HG03565 (cell line): ENCODE measurements around the gene NINJ1.
"Not testable (repeated sequence)": the region's sequence is repeated elsewhere in the genome, so short reads cannot be mapped to it uniquely, and the experiment has no call there.

ENCODE experiments used
- ATAC-seq: cut with Tn5 transposase; IDR thresholded peaks from one replicate; pipeline ENCODE4 v1.9.1; 2021; ENCODE audit warnings: mild to moderate bottlenecking, moderate library complexity; ENCODE audit not compliant: unreplicated experiment

NINJ1 gene

GRCh38 chr9:93161786-93162562, 27.9 kb upstream of the NINJ1 start:
- ATAC-seq, result no peak

DNA sequence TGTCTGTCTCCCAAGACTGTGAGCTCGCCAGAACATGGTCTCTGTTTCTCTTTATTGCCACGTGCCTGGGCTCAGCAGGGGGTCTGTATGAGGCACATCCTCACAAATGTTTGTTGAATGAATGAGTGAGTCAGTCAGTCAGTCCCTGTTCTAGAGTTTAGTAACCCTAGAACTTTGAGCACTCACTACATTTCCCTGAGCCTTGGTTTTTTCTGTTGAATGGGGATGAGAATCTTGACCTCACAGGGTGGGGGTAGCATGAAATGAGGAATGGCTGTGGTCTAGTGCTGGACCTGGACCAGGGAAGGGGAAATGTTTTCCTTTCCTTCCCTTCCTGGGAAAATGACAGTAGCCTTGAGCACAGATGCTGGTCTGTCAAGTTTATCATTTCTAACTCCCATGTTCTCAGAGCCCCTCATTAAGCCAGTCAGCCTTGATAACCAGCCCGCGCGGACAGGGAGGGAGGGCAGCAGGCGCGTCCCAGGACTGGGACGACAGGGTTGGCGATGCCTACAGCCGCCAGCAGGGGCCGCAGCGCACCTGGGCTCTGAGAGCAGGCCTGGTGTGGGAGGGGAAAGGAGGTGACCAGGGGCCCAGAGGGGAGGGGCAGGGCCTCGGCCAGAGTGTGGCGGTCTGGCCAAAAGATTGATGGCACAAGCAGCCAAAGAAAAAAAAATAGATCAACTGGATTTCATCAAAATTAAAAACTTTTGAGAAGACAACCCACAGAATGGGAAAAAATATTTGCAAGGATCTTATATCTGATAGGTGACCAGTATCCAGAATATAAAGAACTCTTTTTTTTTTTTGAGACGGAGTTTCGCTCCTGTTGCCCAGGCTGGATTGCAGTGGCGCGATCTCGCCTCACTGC, 25.8 kb upstream of the NINJ1 start:
- ATAC-seq, result peak; percentile 59

GRCh38 chr9:93156475-93157008, 22.5 kb upstream of the NINJ1 start:
- ATAC-seq, result peak; percentile 70

DNA sequence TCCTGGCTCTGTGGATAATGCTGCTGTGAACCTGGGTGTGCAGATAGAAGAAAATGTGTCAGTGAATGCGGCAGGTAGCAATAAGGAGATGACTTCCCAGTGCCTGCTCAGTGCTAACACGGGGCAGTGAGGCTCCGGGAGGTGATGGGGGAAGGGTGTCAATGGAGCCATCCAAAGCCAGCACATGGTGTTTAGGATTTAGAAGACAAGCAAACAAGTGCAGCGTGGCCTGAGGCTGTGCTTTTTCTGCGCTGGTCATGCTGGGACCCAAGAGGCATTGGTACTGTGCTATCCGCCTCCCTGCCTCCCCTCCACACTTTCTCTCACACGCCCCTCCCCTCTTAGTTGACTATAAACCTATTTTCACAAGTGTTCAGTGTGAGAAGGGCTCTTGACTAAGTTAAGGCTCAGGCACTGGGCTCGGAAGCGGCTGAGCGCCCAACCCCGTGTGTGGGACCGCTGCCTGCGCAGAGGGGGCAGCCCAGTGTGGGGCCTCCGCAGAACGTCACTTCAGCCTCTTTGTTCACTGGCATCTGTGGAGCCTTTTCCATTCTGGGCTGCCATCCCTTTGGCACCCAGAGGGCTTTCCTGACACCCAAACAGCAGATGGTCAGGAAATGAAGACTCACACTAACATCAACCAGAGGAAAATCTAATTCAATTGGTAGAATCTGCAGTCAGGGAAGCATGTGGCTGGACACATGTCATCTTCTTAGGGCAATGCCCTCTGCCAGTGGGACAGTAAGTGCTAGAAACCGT, 21.8 kb upstream of the NINJ1 start:
- ATAC-seq, result no peak

DNA sequence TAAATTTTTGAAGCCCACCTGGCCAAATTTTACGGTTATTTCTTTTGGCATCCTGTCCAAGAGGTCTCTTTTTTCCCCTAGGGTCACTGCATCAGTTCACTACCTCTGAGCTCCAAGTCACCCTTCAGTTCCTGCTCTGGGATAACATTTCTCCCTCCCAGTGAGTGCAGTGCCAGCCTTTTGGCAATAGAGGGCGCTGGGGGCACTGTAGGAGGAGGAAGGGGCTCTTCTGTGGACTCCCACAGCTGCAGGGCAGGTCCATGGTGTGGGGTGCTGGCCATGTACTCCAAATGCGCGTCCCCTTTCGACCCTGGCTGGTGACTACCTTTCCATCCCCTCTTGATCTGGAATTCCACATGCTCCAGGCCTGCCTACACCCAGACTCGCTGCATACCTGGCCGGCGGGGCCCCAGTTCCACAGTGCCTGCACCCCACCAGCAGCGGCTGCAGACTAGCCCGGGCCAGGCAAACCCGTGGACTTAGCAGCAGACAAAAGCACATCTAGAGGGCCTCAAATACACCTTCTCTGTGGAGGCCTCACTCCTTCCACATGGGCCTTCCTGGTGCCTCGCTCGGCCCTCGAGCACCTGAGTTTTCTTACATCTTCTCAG, 20.3 kb upstream of the NINJ1 start:
- no peak for ATAC-seq

- no peak for ATAC-seq
These were observed 17.2 kb upstream of the NINJ1 start for GRCh38 chr9:93151097-93151784.

DNA sequence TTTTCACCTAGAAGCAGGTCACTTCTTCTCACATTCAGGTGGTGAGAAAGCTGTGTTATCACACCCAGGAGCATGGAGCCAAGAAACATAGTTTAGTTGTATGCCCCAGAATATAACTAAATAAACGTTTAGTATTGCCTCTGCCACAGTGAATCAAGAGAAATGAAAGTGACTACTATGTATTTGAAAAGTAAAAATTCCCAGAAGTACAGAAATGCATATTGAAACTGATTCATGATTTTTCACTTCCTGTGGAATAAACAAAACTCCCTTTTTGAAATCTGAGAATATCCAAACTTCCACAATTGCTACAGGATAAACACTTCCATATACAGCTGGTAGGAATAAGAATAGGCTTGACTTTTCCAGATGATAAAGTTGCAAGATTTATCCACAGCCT, 15.3 kb upstream of the NINJ1 start:
- ATAC-seq, result no peak

- ATAC-seq, result no peak
These were observed 14.7 kb upstream of the NINJ1 start for GRCh38 chr9:93148721-93149120.

- no peak for ATAC-seq
These were observed 13.6 kb upstream of the NINJ1 start for GRCh38 chr9:93147632-93148031.

- ATAC-seq, result not testable (repeated sequence)
These were observed 12.6 kb upstream of the NINJ1 start for GRCh38 chr9:93146696-93147095.

DNA sequence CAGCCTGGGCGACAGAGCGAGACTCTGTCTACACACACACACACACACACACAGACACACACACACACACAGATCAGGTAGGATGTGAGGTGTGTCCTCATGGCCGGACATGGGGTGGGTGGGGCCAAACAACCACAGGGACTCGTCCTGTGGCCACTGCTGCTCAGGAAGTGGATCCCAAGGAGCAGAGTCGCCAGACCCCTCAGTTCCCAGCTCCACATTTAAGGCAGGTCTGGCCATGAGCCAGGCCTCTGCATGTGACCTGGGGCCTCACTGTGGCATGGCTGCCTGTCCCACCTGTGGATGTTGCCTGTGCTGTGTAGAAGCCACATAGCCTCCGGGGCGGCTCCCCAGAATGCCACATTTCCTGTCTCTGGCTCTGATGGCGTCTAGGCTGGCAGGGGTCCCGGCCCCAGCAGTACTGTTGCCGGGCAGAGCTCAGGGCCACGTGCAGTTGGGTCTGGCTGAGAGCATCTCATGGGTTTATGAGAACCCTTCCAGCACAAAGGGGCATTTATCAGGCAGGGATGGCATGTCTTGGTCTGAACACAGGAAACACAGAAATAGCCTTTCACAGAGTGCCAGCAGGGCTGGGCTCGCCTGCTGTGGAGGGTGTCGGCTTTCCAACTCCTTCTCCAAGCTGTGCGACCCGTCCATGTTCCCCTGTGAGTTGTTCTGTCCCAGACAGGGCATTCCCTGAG, 9.9 kb upstream of the NINJ1 start:
- ATAC-seq, result no peak

- no peak for ATAC-seq
These were observed 7.9 kb upstream of the NINJ1 start for GRCh38 chr9:93141771-93142483.

DNA sequence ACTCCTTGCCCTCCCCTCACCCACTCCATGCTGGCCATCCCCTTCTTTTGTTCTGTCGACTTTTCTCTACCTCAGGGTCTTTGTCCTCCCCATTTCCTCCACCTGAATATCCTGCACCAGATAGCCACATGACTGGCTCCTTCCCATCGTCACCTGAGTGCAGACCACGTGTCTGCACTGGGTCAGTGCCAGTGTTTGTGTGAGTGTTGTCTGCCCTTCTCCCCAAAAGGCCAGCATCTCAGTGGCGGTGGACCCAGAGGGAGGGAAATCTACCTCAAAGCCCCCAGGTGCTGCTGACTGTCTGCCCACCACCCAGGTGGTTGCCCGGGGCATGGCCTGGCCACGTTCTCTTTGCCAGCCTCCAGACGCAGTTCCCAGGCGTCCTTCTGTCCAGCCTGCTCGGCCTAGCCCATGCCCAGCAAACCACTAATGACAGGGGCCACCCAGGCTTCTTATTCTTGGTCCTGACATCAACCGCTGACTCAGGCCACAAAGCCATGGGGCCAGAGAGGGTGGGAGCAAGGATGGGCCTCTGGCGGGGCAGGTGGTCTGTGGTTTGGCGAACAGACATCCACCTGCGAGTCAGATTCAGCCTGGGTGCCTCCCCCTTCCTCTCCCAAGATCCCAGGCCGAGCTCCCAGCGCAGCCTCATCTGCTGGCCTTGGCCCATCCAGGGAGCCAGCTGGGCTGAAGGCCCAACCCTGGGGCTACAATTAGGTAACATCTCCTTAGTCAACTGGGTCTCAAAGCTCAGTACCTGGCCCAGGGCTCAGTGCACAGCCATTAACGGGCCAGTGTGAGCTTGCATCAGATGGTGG, 5.5 kb upstream of the NINJ1 start:
- ATAC-seq, result no peak

DNA sequence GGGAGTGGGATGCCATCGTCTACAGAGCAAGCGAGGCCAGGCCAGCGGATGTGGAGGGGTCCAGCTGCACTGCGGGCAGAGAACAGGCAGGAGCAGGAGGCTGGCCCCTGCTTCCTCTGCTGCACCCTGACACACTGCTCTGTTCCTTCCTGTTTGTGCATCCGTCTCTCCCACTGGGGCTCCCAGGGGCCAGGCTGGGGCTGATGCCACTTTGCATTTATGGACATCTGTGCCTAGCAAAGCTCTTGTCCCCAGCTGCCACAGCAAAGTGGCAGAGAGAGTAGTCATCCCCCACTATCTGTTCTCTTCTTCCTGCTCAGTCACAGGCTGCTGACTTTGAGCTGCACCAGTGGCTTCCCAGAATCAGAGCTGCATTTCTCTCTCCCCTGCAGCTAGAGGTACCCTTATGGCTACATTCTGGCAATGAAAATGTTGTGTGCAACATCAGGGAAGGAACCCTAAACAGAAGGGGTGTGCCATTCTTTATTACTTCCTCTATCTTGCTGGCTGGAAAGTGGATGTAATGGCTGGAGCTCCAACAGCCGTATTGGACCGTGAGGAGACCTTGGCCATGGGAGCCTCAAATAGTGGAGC, 4.2 kb upstream of the NINJ1 start:
- no peak for ATAC-seq

- ATAC-seq, result no peak
These were observed 3.3 kb upstream of the NINJ1 start for GRCh38 chr9:93137362-93137761.

DNA sequence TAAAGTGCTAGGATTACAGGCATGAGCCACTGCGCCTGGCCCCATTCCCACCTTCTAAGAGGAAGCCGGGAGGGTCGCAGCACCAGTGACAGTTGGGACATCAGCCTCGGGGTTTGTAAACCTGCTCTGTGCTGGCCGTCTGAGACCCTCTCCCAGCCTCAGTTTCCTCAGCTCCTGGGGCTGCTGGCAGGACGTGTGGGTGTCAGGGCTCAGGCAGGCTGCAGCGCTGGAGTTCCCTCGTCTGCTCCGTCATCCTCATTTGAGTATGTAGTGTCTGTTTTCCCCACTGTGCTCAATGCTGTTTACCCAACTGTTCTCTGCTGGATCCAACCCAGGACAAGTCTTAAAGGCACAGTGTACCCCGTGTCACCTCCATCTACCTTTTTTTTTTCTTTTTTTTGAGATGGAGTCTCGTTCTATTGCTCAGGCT, 2.0 kb upstream of the NINJ1 start:
- no peak for ATAC-seq

DNA sequence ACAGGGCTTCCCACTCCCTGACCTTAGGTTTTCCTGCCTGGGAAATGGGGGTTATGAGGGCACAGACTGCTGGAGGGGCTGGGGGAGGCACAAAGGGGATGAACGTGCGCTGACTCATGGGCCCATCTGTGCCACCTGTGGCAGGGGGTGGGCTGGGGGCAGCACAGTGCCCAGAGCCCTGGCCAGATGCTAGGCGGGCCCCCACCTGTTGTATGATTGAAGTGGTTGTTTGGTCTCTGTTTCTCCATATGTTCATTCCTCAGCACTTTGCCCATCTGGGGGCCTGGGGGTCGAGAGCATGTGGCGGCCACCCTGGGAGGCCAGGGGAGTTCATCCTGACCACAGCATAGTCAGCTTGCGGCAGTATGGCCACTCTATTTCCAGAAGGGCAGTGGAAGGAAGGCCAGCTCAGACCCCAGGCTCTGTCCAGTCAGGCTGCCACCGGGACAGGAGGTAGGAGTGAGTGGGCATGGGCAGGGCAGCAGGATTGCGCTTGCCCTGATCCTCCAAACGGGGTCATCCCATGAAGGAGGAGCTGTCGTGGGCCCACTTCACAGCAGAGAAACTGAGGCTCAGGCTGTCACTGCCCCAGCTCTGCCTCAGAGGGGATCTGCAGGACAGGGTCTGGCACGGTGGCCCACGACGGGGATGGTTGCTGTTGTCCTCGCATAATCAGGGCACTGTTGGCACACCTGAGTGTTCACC, 841 bp upstream of the NINJ1 start:
- ATAC-seq, result no peak
